ENCODE results near the gene GTF3C1. TPM values are rescaled to one million over a fixed set of nuclear protein-coding genes. Genes with fewer than 3 reads are reported as not detected.

GTF3C1 gene
- total RNA-seq, 2 donors from 2014 or later, result 64.0 to 77.2 TPM

DNA sequence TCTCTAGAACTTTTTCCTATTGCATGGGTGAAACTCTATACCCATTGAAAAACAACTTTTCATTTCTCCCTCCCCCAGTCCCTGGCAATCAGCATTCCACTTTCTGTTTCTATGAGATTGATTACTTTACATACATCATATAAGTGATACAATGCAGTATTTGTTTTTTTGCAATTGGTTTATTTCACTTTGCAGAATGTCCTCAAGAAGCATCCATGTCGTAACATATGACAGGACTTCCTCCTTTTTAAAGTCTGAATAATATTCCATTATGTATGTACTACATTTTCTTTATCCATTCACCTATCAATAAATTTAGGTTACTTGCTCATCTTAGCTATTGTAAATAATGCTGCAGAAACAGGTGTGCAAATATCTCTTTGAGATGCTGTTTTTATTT is 139.0 kb downstream of the GTF3C1 start:
- Histone ChIP-seq H3K27me3 (no peaks in the 10 kb centered on the region), H3K4me1 (no peaks in the 10 kb centered on the region), H3K27ac (no peak overlapping the region), H3K36me3 (no peaks in the 10 kb centered on the region), H3K4me3 (no peak overlapping the region), H3K9me3 (peaks cover 0 to 4% of the 10 kb centered on the region in 2 donors)
- DNase-seq (ENCODE audit: low spot score), result no peak
- TF ChIP-seq, protein P1, sequence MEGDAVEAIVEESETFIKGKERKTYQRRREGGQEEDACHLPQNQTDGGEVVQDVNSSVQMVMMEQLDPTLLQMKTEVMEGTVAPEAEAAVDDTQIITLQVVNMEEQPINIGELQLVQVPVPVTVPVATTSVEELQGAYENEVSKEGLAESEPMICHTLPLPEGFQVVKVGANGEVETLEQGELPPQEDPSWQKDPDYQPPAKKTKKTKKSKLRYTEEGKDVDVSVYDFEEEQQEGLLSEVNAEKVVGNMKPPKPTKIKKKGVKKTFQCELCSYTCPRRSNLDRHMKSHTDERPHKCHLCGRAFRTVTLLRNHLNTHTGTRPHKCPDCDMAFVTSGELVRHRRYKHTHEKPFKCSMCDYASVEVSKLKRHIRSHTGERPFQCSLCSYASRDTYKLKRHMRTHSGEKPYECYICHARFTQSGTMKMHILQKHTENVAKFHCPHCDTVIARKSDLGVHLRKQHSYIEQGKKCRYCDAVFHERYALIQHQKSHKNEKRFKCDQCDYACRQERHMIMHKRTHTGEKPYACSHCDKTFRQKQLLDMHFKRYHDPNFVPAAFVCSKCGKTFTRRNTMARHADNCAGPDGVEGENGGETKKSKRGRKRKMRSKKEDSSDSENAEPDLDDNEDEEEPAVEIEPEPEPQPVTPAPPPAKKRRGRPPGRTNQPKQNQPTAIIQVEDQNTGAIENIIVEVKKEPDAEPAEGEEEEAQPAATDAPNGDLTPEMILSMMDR (IDR thresholded peaks at IDR 0.05), result no peak

Other genes with a start within 250 kb of the GTF3C1 start
- 10 to 100 TPM; 11.9 to 35.5 TPM for gene IL4R, start 235.9 kb downstream of the GTF3C1 start, total RNA-seq
- 1 to 10 TPM in 1 of 2 donors, under 1 TPM in 1; 0.07 to 1.3 TPM for gene IL21R, start 147.7 kb downstream of the GTF3C1 start, total RNA-seq
- 10 to 100 TPM; 10.6 to 22.7 TPM for gene KATNIP, start 231 bp upstream of the GTF3C1 start, total RNA-seq

Measured in right atrium auricular region (tissue), 2 donors.